MCF 10A (cell line): Measurements from ENCODE around the gene AKAP9. TPM values are rescaled to one million over a fixed set of nuclear protein-coding genes. Genes with fewer than 3 reads are reported as not detected.
"Not testable (repeated sequence)": the region's sequence is repeated elsewhere in the genome, so short reads cannot be mapped to it uniquely, and the experiment has no call there.

Source experiments
- BruUV-seq: library from RNA; stranded (reverse); fragments of 400-500 nt; replicated peaks from 2 replicates; lab custom pipeline; 2021; lab: Mats Ljungman, UMichigan
- CTCF ChIA-PET: fragments of 300-600 bp; sonication (Branson Sonifier 250); formaldehyde crosslinking; extraction: SDS; loops from one replicate; lab custom pipeline; 2021; ENCODE audit warnings: antibody characterized with exemption, inconsistent platforms; lab: Yijun Ruan, JAX
- POLR2A ChIA-PET: fragments of 300-600, 350-650 bp; sonication (Branson Sonifier 250); formaldehyde crosslinking; extraction: SDS; loops from one replicate; lab custom pipeline; 2020; ENCODE audit warnings: antibody characterized with exemption, inconsistent platforms; lab: Yijun Ruan, JAX
- DNase-seq: peaks from one replicate; pipeline ENCODE4 v3.0.0-alpha.2; 2018; ENCODE audit not compliant: unreplicated experiment
- H3K27ac Mint-ChIP-seq: one replicate; pipeline ENCODE4 v1.8.0; 2022; ENCODE audit warnings: mild to moderate bottlenecking, low read depth, mixed read lengths; ENCODE audit not compliant: unreplicated experiment
- H3K27me3 Mint-ChIP-seq: one replicate; pipeline ENCODE4 v1.8.0; 2022; ENCODE audit warnings: mixed read lengths; ENCODE audit not compliant: insufficient read depth, unreplicated experiment
- H3K36me3 Mint-ChIP-seq: one replicate; pipeline ENCODE4 v1.8.0; 2022; ENCODE audit warnings: mild to moderate bottlenecking, moderate library complexity, mixed read lengths; ENCODE audit not compliant: insufficient read depth, unreplicated experiment
- H3K4me1 Mint-ChIP-seq: one replicate; pipeline ENCODE4 v1.8.0; 2022; ENCODE audit warnings: mixed read lengths; ENCODE audit not compliant: insufficient read depth, unreplicated experiment
- H3K4me3 Mint-ChIP-seq: one replicate; pipeline ENCODE4 v1.8.0; 2022; ENCODE audit warnings: mild to moderate bottlenecking, moderate library complexity, mixed read lengths; ENCODE audit not compliant: unreplicated experiment
- H3K9me3 Mint-ChIP-seq: one replicate; pipeline ENCODE4 v1.8.0; 2022; ENCODE audit warnings: mixed read lengths; ENCODE audit not compliant: unreplicated experiment
- intact Hi-C: fragments of 100-400 bp; cut with micrococcal nuclease; formaldehyde crosslinking; loops from 2 replicates; pipeline ENCODE4 v1.14.1; 2022
- total RNA-seq: library from RNA; stranded (reverse); gene quantifications from 2 replicates; pipeline ENCODE4 v1.2.3, GENCODE V29; 2022
- TF ChIP-seq, protein P1 (sequence below): fragments of 200-600 bp; IDR thresholded peaks from one replicate; pipeline ENCODE4 v1.8.0; 2022; ENCODE audit warnings: antibody characterized with exemption, mild to moderate bottlenecking; ENCODE audit not compliant: unreplicated experiment

Gene AKAP9
- total RNA-seq, 1 experiment from 2014 or later, result 39.2 TPM

DNA sequence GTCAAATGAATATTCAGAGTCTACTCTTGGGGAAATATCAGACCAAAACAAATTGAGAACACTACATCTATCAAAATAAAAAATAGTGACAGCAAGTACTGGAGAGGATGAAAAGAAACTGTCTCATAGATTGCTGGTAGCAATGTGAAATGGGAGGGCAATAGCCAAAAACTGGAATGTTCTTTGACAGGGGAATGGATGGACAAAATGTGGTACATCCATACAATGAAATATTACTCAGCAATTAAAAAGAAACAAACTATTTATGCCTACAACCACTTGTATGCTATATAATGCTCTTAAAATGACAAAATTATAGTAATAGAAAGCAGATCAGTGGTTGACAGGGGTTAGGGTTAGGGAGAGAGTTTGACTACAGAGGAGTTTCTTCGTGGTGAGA is 147.6 kb downstream of the AKAP9 start:
- Mint-ChIP-seq H3K9me3 (no peaks in the 10 kb centered on the region), H3K36me3 (peaks cover 79% of the 10 kb centered on the region), H3K27me3 (no peaks in the 10 kb centered on the region), H3K27ac (no peak overlapping the region), H3K4me1 (no peaks in the 10 kb centered on the region), H3K4me3 (no peak overlapping the region)
- POLR2A ChIA-PET, result no interaction called here
- CTCF ChIA-PET, result interaction anchor here (1.1 kb wide), 1 partner anchor 360 kb away, joined by 3 read pairs; no protein-coding TSS in a partner anchor
- intact Hi-C loops, result no loop called here
- TF ChIP-seq, protein P1, sequence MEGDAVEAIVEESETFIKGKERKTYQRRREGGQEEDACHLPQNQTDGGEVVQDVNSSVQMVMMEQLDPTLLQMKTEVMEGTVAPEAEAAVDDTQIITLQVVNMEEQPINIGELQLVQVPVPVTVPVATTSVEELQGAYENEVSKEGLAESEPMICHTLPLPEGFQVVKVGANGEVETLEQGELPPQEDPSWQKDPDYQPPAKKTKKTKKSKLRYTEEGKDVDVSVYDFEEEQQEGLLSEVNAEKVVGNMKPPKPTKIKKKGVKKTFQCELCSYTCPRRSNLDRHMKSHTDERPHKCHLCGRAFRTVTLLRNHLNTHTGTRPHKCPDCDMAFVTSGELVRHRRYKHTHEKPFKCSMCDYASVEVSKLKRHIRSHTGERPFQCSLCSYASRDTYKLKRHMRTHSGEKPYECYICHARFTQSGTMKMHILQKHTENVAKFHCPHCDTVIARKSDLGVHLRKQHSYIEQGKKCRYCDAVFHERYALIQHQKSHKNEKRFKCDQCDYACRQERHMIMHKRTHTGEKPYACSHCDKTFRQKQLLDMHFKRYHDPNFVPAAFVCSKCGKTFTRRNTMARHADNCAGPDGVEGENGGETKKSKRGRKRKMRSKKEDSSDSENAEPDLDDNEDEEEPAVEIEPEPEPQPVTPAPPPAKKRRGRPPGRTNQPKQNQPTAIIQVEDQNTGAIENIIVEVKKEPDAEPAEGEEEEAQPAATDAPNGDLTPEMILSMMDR, result no peak
- DNase-seq, result no peak
- no TSS peak for BruUV-seq

DNA sequence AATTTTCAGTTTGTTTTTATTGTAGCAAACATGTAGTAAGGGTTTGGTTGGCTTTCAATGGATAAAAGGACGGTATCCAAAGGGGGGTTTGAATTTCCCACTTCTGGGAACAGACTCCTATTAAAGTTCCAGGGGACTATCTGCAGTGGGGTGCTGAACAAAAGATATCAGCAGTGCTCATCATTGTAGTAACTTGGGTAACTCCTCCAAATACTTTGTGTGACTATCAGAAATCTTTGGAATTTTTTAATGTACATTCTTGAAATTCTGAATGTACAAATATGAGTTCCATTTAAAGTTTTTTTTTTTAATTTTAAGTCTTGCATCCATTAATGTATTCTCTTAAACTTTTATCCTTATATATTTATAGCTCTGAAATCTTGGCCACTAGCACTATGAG is 151.5 kb downstream of the AKAP9 start:
- no peaks in the 10 kb centered on the region for H3K27me3 Mint-ChIP-seq
- ChIA-PET CTCF (interaction anchor here (1.1 to 1.4 kb wide), 2 partner anchors 11 to 42 kb away, joined by 3 to 5 read pairs; partner anchors contain the start of gene CYP51A1), POLR2A (interaction anchor here (1.0 kb wide), 1 partner anchor 153 kb away, joined by 3 read pairs; the partner anchor contains the start of genes ANKIB1 and KRIT1)
- H3K4me3 Mint-ChIP-seq, result no peak overlapping the region
- H3K4me1 Mint-ChIP-seq, result no peaks in the 10 kb centered on the region
- H3K9me3 Mint-ChIP-seq, result no peaks in the 10 kb centered on the region
- intact Hi-C loops, result no loop called here
- peaks cover 78% of the 10 kb centered on the region for H3K36me3 Mint-ChIP-seq
- BruUV-seq, result no TSS peak
- TF ChIP-seq, protein P1, result no peak
- DNase-seq, result no peak
- no peak overlapping the region for H3K27ac Mint-ChIP-seq

DNA sequence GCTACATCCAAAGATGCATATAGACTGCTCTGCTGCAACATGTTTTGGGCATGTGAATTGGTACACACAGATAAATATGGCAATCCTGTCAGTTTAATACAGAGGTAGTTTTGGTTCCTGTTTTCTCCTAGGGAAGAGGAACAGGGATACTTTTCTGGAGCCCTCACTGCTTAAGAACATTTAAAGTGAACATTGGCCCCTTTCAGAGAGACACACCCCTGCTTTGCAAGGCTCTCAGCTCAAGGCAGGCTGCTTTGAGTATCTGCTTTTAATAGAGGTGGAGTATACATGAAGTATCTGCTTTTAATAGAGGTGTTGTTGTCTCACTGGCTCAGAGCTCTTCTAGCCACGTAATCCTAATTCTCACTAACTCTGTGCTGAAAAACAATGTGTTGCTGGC is 154.7 kb downstream of the AKAP9 start:
- no peaks in the 10 kb centered on the region for H3K27me3 Mint-ChIP-seq
- no peak for DNase-seq
- TF ChIP-seq, protein P1, result no peak
- peaks cover 76% of the 10 kb centered on the region for H3K36me3 Mint-ChIP-seq
- intact Hi-C loops, result no loop called here
- no TSS peak for BruUV-seq
- POLR2A ChIA-PET, result no interaction called here
- no peak overlapping the region for H3K4me3 Mint-ChIP-seq
- no peak overlapping the region for H3K27ac Mint-ChIP-seq
- no peaks in the 10 kb centered on the region for H3K4me1 Mint-ChIP-seq
- no peaks in the 10 kb centered on the region for H3K9me3 Mint-ChIP-seq
- CTCF ChIA-PET, result interaction anchor here (0.8 kb wide), 1 partner anchor 30 kb away, joined by 4 read pairs; no protein-coding TSS in a partner anchor

DNA sequence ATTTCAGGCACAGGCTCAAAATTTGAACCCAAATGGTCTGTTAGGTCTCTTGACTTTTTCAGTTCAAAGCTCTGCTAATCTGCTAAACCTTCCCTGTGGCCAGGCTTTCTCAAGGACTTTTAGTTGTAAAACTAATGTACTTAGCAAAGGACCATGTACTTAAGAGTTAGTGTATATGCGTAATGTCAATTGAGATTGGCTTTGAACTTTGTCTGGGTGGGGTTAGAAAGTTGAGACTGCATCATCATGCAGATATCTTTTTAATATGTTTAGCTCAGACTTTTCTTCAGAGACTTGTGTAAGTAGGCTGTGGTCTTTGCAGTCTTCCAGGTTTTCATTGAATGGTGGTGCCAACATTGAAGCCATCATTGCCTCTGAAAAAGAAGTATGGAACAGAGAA is 159.9 kb downstream of the AKAP9 start:
- no peak overlapping the region for H3K4me3 Mint-ChIP-seq
- BruUV-seq, result no TSS peak
- TF ChIP-seq, protein P1, result no peak
- no peaks in the 10 kb centered on the region for H3K9me3 Mint-ChIP-seq
- no peaks in the 10 kb centered on the region for H3K4me1 Mint-ChIP-seq
- ChIA-PET POLR2A (interaction anchor here (0.6 to 1.5 kb wide), 2 partner anchors 10 to 143 kb away, joined by 3 read pairs; no protein-coding TSS in a partner anchor), CTCF (interaction anchor here (0.7 to 1.1 kb wide), 2 partner anchors 14 to 360 kb away, joined by 3 read pairs; no protein-coding TSS in a partner anchor)
- peaks cover 90% of the 10 kb centered on the region for H3K36me3 Mint-ChIP-seq
- intact Hi-C loops, result no loop called here
- H3K27ac Mint-ChIP-seq, result no peak overlapping the region
- H3K27me3 Mint-ChIP-seq, result no peaks in the 10 kb centered on the region
- no peak for DNase-seq

DNA sequence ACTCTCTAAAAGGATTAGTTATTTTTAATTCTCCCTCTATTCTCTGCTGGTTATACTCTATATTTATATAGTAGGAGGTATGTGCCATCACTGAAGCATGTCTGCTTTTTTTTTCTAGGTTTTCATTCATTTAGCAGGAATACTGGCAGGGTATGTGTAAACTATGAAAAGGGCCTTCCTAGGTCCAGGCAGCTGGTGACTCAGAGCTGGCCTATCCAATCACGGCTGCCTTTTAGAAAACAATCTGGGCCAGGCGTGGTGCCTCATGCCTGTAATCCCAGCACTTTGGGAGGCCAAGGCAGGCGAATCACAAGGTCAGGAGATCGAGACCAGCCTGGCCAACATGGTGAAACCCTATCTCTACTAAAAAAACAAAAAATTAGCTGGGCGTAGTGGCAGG is 162.2 kb downstream of the AKAP9 start:
- POLR2A ChIA-PET, CTCF ChIA-PET, BruUV-seq, intact Hi-C loops, H3K27me3 Mint-ChIP-seq, H3K4me3 Mint-ChIP-seq, H3K4me1 Mint-ChIP-seq, H3K9me3 Mint-ChIP-seq, H3K27ac Mint-ChIP-seq: not testable (repeated sequence)
- peak; percentile 6 for DNase-seq
- H3K36me3 Mint-ChIP-seq, result peaks cover 91% of the 10 kb centered on the region
